Left renal cortex interstitium (tissue), 4 donors: ENCODE measurements around the gene CRLF2. TPM values are rescaled to one million over a fixed set of nuclear protein-coding genes. Genes with fewer than 3 reads are reported as not detected.
"Not testable (repeated sequence)": the region's sequence is repeated elsewhere in the genome, so short reads cannot be mapped to it uniquely, and the experiment has no call there.

Experiments used
- DNase-seq, 4 donors: peaks; one replicate each; pipeline ENCODE4 v3.0.0-alpha.2; 2013; ENCODE audit warnings: low read depth in 4 of 4, low spot score in 2 of 4, missing footprints in 1 of 4
- polyA plus RNA-seq, 4 donors: library from polyadenylated mRNA; unstranded; fragments of 120-200 nt; gene quantifications; one replicate each; pipeline ENCODE4 v1.2.1, GENCODE V29; 2013; ENCODE audit not compliant: insufficient read length in 4 of 4

CRLF2 gene
- polyA plus RNA-seq, 4 donors: 0.11 to 0.18 TPM; not detected in 2

DNA sequence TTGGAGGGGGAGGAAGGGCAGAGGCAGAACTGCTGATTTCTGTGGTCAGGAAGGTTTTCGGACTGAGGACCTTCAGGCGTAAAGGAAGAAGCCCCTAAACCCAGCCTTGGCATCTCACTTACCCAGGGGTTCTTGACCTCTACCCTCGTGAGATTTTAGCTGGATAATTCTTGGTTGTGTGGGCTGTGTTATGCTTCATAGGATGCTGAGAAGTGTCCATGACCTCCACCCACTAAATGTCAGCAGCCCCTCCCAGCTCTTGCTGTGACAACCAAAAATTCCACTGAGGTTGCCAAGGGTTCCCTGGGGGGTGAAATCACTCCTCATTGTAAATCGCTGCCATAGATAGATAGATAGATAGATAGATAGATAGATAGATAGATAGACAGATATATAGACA, 5.8 kb upstream of the CRLF2 start:
- no peak for DNase-seq

DNA sequence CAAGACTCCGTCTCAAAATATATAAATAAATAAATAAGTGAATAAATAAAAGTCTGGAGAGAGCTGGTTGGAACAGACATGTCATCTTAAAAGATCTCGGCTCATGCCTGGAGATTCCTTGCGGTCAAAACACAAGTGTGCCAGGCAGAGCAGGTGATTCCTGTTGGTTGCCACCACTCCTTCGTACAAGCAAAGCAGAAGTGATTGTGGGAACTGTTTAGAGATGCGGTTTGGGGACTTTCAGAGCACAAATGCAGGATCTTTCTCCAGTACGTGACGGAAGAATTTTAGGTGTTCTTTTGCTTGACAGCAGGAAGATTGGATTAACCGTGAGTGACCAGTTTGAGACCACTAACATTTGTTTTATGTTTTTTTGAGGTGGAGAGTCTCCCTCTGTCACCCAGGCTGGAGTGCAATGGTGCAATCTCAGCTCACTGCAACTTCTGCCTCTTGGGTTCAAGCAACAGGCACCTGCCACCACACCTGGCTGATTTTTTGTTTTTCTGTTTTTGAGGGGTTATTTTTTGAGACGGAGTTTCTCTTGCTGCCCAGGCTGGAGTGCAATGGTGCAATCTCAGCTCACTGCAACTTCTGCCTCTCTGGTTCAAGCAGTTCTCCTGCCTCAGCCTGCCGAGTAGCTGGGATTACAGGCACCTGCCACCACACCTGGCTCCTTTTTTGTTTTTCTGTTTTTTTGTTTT, 2.8 kb upstream of the CRLF2 start:
- DNase-seq: no peak

DNA sequence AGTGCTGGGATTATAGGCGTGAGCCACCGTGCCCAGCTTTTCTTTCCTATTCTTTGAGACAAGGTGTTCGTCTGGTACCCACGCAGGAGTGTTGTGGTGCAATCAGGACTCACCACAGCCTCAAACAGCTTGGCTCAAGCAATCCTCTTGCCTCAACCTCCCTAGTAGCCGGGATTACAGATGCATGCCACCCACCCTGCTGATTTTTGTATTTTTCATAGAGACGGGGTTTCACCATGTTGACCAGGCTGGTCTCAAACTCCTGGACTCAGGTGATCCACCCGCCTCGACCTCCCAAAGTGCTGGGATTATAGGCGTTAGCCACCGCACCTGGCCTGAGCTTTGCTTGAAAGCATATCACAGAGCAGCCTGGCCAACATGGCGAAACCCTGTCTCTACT, 1.5 kb upstream of the CRLF2 start:
- no peak for DNase-seq

GRCh38 chrX:1210844-1211243, 1.6 kb downstream of the CRLF2 start:
- no peak for DNase-seq

- no peak for DNase-seq
Observed at GRCh38 chrX:1207496-1208025, 4.9 kb downstream of the CRLF2 start.

GRCh38 chrX:1205681-1206611, 6.5 kb downstream of the CRLF2 start:
- peak; percentile 72 to 93 (median 78) for DNase-seq

GRCh38 chrX:1202251-1202650, 10.2 kb downstream of the CRLF2 start:
- no peak for DNase-seq

- no peak for DNase-seq
Observed at GRCh38 chrX:1196436-1196835, 16.0 kb downstream of the CRLF2 start.

GRCh38 chrX:1192196-1192595, 20.3 kb downstream of the CRLF2 start:
- DNase-seq: not testable (repeated sequence)

DNA sequence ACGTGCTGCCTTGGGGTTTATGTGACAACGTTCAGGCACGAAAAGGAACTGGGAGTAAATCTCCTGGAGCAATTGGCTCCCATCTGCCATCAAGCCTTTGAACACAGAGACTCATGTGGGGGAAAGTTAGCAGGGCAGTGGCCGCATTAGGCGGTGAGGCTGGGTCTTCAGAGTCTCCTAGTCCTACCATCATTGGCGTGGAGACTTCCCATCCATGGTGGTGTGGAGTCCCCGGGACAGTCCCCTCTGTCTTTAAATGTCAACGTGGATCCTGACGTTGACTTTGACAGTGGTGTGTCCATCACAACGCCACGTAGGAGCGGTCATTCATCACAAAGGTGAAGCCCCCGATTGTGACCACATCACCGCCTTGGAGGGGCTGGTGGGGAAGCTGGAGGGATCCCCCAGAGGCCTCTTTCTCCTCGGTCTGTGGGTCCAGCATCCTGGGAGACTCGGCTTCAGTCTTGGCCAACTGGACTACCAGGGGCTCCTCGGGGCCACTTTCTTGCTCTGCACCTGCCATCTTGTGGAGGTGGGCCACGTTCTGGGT, 21.8 kb downstream of the CRLF2 start:
- DNase-seq: no peak

GRCh38 chrX:1185561-1185960, 26.9 kb downstream of the CRLF2 start:
- DNase-seq: no peak

GRCh38 chrX:1182211-1182610, 30.2 kb downstream of the CRLF2 start:
- no peak for DNase-seq

DNA sequence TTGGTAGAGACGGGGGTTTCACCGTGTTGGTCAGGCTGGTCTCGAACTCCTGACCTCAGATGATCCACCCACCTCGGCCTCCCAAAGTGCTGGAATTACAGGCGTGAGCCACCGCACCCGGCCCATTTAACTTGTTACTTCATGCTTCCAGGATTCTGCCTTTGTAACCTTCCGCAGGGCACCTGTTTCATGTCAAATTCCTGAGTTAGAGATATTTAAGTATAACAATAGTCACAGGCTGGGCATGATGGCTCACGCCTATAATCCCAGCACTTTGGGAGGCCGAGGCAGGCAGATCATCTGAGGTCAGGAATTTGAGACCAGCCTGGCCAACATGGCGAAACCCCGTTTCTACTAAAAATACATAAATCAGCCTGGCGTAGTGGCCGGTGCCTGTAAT, 30.8 kb downstream of the CRLF2 start:
- not testable (repeated sequence) for DNase-seq

- no peak for DNase-seq
Observed at GRCh38 chrX:1181170-1181569, 31.3 kb downstream of the CRLF2 start.

DNA sequence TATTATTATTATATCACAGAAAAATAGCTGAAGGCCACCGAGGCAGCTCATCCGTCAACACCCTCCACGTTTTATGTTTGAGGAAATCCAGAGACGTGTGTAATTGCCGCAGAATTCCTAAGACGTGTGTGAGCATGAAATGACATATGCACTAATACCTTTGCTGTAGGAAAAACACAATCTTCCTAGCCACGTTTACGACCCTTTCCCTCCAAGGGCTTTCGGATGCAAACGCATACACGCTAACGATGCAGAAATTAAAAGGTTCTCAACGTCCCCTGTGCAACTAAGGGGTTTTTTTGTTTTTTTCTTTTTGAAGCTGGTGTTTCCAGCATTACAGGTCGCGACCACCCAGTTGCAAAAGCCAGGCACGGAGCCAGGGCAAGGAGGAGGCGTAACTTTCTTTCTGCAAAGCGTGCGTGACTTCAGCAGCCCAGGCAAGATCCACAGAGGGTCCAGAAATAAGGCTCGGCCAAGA, 33.8 kb downstream of the CRLF2 start:
- DNase-seq: peak in 1 of 4 donors; percentile 13

DNA sequence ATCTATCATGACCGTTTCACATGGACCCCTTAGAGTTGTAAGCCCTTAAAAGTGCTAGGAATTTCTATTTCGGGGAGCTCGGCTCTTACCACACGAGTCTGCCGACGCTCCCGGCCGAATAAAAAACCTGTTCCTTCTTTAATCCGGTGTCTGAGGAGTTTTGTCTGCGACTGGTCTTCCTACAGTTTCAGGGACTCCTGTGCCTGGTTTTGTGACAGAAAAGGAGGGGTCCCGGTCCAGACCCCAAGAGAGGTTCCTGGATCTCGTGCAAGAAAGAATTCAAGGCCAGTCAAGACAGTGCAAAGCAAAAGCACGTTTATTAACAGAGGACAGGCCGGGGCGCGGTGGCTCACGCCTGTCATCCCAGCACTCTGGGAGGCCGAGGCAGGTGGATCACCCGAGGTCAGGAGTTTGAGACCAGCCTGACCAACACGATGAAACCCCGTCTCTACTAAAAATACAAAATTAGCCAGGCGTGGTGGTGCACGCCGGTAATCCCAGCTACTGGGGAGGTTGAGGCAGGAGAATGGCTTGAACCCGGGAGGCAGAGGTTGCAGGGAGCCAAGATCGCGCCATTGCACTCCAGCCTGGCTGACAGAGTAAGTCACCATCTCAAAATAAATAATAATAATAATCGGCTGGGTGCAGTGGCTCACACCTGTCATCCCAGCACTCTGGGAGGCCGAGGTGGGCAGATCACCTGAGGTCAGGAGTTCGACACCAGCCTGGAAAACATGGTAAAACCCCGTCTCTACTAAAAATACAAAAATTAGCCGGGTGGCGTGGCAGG, 35.7 kb downstream of the CRLF2 start:
- not testable (repeated sequence) for DNase-seq

GRCh38 chrX:1174609-1175545, 37.6 kb downstream of the CRLF2 start:
- DNase-seq: not testable (repeated sequence)

GRCh38 chrX:1173435-1173834, 39.0 kb downstream of the CRLF2 start:
- DNase-seq: not testable (repeated sequence)

- no peak for DNase-seq
Observed at GRCh38 chrX:1172496-1172895, 40.0 kb downstream of the CRLF2 start.
